Stimulated activated CD8-positive, alpha-beta memory T cell treated with anti-CD3 and anti-CD28 coated beads, Interleukin-7, amount 100 ng/mL, for 4 hours (primary cell): Measurements from ENCODE around the gene TRERF1.
"Not testable (repeated sequence)": the region's sequence is repeated elsewhere in the genome, so short reads cannot be mapped to it uniquely, and the experiment has no call there.

Experiments used
- DNase-seq, 2 donors: peaks; one replicate each; pipeline ENCODE4 v3.0.0-alpha.2; 2020; ENCODE audit warnings: low read depth in 2 of 2

Gene TRERF1

DNA sequence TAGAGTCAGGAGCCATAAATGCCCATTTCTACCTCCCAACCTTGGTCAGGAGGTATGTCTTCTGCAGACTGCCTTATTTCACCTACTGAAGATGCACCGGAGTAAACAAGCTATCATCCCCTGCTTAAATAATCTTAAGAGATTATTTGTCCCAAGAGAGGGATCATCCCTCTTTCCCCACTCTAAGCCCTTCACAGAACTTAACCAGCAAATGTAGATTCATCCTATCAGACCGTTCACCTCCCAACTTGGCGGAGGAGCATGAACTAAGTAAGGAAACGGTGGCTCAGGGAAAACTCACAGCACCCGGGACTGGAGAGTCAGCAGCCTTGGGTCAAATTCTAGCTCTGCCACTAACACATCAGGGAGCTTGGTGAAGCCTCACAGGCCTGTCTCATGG lies 115.3 kb downstream of the TRERF1 start:
- no peak for DNase-seq

DNA sequence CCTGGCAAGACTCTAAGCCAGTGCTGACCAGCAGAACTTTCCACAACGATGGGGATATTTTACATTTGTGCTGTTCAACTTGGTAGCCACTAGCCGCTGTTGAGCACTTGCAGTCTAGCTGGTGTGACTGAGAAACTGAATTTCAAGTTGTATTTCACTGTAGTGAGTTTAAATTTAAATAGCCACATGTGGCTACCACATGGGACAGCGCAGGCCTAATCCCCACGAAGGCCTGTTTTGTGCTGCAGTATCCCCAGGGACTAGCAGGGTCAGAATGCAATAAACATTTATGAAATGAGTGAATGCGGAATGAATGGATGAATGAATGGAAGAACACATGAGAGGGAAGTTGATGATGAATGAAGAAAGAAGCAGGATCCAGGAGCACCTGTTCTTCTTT lies 115.8 kb downstream of the TRERF1 start:
- no peak for DNase-seq

DNA sequence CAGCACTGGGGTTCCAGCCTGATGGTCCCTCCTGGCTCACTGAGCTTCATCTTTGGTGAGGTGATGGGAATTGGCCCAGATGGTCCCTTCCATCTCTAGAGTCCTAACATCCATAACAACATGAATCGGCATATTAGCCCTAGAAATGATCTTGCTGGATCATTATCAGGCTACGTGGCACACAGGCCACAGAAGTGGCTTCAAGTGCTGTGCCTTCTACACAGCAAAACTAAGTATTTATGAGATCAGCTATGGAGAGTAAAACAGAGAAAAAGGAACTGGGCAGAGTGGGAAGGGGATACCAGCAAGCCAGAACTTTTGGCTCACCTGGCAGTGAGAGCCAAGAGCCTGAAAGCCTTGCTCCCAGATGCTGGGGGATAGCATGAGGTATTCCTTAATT lies 116.9 kb downstream of the TRERF1 start:
- DNase-seq = no peak

DNA sequence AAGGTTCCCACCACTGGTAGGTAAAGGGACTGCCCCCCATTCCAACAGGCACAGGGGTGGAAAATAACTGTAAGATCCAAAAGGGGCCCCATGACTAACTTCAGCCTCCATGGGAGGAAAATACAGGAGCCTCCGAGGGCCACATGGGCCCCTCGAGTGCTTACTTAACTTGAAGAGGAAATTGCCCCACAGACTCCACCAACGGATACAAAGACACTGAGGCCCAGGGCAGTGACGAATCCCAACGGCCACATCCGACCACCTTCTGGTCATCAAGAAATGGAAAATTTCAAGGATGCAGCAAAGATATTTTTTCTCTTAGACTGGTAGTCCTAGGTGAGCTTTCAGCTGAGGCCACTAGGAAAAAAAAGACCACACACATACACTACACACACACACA lies 118.1 kb downstream of the TRERF1 start:
- DNase-seq = no peak

DNA sequence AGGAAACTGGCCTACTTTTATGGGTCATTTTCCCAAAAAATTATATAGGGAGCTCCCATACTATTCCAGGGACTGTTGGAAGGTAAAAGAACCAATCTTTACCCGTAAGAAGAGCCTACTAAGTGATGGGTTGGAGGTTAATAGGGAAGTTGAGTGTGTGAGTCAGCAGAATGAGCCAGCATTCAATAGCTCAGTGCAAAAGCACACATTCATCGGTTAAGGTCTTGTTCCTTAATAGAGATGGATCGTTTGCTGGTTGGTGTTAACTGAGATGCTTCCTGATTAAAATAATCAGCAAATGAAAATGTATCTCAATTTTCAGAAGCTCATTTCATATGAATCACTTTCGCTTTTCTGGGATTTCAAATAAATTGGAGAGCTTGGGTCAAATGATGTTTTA lies 118.8 kb downstream of the TRERF1 start:
- no peak for DNase-seq

DNA sequence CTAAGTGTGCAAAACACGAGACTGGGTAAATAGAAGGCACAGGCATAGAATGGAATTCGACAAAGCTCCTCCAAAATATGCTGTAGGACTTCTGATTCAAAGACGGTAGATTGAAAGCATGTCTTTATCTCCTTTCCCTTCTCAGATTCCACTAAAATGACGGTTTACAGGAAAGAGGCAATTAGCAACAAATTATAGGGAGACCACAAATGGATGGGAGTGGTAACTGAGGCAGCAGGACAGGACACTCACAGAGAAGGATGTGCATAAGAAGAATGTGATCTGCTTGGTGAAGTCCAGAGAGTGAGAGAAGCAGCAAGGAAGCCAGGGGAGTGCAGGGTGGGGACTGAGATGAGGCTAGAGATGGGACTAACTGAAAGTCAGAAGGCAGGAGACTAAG lies 120.7 kb downstream of the TRERF1 start:
- DNase-seq = no peak

DNA sequence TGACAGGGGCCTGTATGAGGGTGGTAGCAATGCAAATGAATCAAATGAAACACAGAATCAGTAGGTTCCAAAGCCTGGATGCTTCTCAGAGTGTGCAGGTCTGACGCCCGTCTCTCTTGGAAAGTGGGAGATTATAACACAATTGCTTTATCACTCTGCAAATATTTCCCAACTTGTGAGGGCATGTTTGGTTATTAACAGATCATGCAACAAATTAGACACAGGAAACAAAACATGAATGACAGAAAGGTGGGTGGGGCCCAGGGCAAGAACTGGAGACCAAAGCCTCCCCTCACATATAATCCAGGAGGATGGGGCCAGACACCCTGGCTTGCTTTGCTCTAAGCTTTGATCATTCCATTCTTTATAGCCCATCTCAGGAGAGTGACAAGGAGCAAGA lies 125.5 kb downstream of the TRERF1 start:
- no peak for DNase-seq

DNA sequence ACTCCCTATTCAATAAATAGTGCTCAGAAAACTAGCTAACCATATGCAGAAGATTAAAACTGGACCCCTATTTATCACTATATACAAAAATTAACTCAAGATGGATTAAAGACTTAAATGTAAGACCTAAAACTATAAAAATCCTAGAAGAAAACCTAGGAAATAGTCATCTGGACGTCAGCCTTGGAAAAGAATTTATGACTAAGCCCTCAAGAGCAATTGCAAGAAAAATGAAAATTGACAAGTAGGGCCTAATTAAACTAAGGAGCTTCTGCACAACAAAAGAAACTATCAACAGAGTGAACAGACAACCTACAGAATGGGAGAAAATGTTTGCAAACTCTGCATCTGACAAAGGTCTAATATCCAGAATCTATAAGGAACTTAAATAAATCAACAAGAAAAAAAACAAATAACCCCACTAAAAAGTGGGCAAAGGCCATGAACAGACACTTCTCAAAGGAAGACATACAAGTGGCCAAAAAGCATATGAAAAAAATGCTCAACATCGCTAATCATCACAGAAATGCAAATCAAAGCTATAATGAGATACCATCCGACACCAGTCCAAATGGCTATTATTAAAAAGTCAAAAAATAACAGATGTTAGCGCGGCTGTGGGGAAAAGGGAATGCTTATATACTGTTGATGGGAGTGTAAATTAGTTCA lies 126.9 kb downstream of the TRERF1 start:
- DNase-seq = not testable (repeated sequence)

DNA sequence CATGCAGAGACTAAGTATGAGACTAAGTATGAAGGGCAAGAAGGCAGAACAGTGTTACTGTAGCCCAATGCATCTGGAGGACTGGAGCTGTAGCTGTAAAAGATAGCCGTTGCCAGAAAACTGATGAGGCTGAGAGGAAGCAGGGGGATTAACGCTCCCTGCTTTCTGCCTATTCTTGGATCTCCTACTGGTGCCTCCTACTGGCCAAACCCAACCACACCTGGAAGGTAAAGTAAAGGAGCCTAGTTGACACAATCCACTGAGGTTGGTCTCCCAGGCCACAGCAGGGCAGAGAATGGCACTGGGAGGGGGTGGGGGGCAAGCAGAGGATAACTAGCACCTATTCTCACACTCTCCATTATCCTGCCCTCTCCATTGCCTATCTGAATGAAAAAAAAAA lies 129.1 kb downstream of the TRERF1 start:
- no peak for DNase-seq

DNA sequence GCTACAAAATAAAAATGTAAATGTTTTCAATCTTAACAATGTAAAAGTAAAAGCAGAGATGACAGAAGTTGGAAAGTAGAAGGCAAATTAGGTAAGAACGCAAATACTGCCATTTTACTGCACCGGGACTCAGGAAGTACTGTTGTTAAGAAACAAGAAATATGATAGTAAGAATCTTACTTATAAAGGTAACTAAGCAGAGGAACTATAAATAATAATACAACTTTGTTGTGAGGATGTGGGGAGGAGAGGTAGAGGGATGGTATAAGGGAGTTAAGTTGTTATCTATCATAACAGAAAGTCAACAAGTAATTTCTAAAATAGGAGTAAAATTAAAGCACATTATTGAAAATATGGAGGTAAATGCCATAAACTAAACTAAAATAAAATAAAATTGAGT lies 129.8 kb downstream of the TRERF1 start:
- no peak for DNase-seq

DNA sequence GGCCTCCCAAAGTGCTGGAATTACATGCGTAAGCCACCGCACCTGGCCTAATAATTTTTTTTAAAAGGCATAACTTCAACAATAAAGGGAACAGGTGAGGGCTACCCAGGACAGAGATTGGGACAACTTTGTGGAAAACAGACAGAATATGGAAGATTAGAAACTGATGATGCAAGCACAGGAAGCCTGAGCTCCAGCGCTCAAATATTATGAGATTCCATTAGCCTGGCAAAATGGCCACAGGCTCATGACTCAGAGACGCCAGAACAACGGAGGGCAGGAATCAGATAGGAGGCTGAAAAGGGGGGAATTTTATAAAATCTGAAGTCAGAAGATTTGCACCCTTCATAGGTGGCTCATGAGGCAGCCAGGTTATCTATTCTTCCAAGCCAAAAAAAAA lies 131.0 kb downstream of the TRERF1 start:
- no peak for DNase-seq

DNA sequence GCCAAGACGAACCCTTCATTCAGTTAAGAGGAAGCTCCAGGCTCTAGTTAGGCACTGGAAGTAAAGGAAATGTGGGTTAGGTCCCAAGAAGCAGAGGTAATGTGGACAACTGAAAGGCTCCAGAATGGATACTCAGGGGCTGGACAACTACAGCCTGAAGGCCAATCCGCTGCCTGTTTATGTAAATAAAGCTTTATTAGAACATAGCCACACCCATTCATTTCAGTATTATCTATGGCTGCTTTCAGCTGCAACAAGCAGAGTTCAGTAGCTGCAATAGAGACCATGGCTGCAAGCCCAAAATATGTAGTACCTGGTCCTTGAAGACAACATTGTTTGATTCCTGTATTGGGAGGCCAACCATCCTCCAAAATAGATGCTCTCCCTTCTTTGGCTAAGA lies 133.2 kb downstream of the TRERF1 start:
- no peak for DNase-seq

DNA sequence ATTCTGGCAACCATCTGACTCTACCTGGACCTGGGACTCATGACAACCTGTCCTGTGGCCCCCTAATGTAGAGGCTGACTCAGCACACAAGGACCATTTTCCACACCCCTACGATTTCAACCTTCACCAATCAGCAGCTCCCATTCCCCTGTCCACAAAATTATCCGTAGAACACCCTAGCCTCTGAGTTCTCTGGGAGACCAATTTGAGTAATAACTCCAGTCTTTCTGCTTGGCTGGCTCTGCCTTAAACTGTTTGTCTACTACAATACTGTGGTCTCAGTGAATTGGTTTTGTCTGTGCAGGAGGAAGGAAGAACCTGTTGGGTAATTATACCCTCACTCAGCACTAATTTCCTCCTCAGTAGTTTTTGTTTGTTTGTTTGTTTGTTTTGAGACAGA lies 134.7 kb downstream of the TRERF1 start:
- no peak for DNase-seq

DNA sequence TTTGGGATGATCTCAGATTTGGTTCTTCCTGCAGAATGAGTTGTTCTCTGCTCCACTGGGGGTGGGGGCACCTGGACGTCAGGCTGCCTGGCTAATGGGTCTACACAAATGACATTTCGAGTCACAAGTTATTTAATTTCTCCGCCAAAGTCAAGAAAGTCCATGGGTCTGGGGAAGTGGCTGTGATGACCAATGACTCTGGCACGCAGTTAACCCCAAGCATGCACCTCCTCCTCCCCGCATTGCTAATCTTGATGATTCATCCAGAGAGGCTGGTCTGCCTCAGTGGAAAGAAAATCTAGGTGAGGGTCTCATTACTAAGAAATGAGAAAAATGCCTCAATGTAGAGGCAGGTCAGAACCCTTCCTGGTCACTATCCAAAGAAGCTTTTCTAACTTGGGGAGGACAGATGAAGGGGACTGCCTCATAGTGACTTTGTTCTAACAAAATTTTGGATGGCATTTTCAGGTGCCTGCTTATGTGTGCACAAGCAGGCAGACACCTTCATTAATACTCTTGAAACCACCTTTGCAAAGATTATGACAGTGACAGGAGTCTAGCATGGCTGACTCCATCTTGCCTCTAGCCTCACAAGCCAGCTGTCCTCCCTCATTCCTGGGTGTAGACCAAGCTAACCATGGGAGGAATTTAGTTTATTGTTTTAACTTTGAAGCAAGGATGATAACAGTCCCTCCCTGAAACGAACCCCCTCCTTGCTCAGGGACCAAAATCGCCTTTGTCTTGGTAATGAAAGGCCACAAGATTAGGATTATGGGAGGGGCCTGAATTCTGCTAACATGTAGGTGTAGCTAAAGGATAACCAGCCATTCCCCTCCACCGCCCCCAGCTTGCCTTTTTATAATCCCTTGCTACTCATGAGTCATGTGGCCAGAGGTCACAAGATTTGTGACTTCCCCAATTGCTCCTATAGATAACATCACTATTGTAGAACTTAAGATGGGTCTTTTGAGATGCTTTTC lies 135.4 kb downstream of the TRERF1 start:
- no peak for DNase-seq

DNA sequence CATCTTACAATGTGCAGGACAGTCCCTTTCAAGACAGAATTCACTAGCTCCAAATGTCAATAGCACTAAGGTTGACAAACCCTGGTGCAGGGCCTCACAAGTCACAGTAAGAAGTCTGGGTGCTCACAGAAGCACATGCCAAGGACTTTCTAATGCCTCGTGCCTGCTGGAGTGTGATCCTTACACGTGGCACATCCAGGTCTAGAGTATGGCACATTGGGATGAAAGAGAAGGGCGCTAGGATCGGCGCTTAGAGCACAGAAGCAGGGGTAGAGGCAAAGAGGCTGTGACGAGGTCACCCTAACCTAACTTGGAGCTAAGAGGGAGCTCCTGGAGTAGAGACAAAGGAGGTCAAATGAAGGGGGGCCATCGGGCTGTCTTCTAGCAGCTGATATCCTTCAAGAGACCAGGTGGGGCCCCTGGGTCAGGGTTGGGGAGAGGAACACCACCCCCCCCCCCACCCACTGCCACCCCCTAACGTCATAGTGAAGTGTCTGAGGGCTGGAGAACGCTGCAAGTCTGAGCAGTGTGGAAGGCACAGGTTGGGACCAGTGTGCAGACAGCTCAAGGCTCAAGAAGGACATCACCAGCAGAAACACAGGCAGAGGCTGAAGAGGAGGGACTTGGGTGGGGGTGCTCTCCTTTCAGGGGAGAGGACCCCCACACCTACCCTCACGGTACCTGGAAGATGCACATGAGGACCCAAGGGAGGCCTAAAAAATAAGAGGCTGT lies 136.3 kb downstream of the TRERF1 start:
- no peak for DNase-seq

DNA sequence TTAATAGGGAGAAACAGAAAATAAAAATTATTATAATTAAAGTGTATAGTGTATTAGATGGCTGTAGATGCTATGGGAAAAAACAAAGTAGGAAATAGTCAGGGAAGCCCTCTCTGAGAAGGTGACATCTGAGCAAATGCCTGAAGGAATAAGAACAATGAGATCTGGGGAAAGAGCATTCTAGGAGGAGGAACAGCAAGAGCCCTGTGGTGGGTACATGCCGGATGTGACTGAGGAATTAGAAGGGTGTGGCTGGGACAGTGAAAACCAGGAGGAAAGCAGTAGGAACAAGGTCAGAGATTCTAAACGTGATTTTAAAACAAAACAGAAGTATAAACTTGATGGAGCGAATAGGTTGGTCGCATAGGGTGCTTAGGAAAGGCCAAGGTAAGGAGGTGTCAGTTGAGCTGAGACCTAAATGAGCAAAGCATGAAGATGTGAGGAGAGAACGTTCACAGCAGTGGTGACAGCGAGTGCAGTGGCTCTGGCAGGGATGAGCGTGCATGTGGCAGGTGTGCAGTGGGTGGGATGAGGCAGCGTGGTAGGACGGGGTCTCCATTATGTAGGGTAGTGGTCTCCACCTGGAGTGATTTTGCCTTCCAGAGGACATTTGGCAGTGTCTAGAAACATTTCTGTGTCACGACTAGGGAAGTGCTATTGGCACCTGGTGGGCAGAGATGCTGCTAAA lies 137.0 kb downstream of the TRERF1 start:
- no peak for DNase-seq

DNA sequence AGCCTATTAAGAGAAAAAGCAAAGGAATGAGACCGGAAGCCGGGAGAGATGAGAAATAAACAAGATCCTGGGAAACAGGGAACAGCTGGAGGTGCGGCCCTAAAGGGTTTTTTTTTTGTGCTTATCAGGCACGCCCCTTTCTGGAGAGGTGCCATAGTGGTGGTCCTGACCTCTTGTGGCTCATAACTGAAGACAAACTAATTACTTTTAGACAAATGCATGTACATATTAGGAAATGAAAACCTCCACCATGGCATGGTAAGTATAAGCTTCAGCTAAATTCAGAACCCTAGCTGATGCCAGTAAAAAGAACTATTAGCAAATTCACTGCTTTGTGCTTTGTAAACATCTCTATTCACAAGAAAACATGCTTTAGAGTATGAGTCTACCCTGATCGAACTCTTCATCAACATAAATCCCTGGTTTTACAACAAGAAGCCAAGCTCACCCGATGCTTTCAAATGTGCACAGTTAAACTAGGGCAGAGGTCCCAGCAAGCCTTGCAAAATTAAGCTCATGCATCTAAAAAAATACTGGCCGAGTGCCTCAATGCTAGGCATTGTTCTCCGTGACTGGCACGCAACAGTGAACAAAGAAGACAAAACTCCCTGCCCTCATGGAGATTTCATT lies 137.7 kb downstream of the TRERF1 start:
- DNase-seq = no peak

DNA sequence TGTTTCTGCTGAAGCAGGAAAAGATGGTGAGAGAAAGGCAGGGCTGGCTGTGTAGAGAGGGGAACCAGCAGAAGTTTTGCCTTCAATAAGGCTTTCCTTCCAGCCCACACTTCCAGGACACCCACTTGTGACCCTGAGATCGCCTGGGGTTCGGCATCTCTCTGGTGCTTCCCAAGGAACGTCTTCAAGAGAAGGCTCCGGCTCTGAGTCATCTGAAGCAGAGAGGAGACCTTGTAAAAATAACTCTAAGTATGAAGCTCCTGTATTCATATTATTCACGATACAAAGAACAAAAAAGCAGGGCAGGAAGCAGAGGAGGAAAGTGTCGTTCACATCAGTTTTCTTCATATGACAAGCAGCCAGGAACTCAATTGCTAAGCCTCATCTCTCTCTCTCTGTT lies 138.7 kb downstream of the TRERF1 start:
- no peak for DNase-seq

DNA sequence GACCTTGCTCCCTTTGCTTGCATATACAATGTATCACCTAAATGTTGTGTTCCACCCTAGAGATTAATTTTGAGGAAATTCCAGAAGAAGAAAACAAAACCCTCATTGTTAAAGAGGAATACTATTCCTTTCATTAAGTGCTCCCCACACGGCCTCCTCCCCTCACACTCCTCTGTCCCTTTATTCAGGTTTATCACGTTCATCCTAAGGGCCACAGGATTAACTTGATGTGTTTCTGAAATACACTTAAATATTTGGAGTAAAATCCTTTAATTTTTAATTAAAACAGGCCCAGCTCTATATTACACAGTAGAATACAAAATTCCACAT lies 144.6 kb downstream of the TRERF1 start:
- no peak for DNase-seq

DNA sequence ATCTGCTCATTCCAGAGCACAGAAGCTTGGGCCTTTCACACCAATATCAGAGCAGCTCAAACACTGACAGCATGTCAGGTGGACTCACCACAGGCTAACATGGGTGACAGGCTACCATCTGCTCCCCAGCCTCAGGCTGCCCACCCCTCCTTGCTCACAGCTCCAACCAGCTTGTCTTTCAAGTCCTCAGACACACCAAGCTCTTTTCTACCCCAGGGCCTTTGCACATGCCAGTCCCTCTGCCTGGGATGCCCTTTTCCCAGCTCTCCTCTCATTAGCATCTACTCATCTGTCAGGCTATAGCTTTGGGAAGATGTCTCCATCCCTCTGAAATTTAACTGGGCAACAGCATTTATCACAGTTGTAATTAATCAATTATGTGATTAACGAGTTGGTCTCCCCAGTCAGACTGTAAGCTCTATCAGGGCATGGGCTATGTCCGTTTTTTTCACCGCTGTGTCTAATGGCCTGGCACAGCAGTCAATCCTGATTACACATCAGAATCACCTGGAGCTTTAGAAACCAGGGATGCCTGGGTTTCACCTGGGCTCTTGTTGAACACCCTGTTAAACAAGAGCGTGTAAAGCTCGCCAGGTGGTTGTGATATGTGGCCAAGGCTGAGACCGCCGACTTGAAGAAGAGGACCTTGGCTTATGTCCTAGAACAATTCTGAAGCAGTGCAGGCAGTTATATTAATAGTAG lies 145.1 kb downstream of the TRERF1 start:
- DNase-seq = no peak
